ENCODE measurements around the gene UBE2K. TPM values are rescaled to one million over a fixed set of nuclear protein-coding genes. Genes with fewer than 3 reads are reported as not detected.
"Not testable (repeated sequence)": the region's sequence is repeated elsewhere in the genome, so short reads cannot be mapped to it uniquely, and the experiment has no call there.

The UBE2K gene
- total RNA-seq, 4 donors from 2014 or later = 19.0 to 28.0 (median 24.5) TPM

- H3K27me3 ChIP-seq = no peaks in the 10 kb centered on the region
- no peak overlapping the region for H3K4me3 ChIP-seq
- H3K27ac ChIP-seq = no peak overlapping the region
- H3K9me3 ChIP-seq = no peaks in the 10 kb centered on the region
- no peak for DNase-seq (ENCODE audit: low spot score in 2 of 2)
- TF ChIP-seq POLR2A (IDR thresholded peaks at IDR 0.05) = no peak
- no peak for TF ChIP-seq EP300 (IDR thresholded peaks at IDR 0.05)
- no peak for TF ChIP-seq CTCF (IDR thresholded peaks at IDR 0.05)
- H3K4me1 ChIP-seq = peaks cover 0 to 41% (median 0%) of the 10 kb centered on the region in 4 donors
- peaks cover 0 to 20% (median 0%) of the 10 kb centered on the region in 3 donors for H3K36me3 ChIP-seq
Measured at GRCh38 chr4:39719804-39720580, 22.1 kb downstream of the UBE2K start.

- WGBS, 2 donors = 85 to 92% methylated on average over 6 of the region's 6 CpGs
- H3K27ac ChIP-seq; H3K27me3 ChIP-seq; H3K9me3 ChIP-seq; H3K4me3 ChIP-seq; DNase-seq (ENCODE audit: low spot score in 2 of 2): not testable (repeated sequence)
- Histone ChIP-seq H3K36me3 (peaks cover 0 to 20% (median 0%) of the 10 kb centered on the region in 3 donors), H3K4me1 (peaks cover 0 to 41% (median 0%) of the 10 kb centered on the region in 4 donors)
Measured at GRCh38 chr4:39721273-39721672, 23.3 kb downstream of the UBE2K start.

GRCh38 chr4:39721788-39722187, 23.9 kb downstream of the UBE2K start:
- Histone ChIP-seq H3K4me1 (peaks cover 0 to 36% (median 0%) of the 10 kb centered on the region in 4 donors), H3K27me3 (no peaks in the 10 kb centered on the region), H3K4me3 (no peak overlapping the region), H3K9me3 (no peaks in the 10 kb centered on the region), H3K27ac (no peak overlapping the region), H3K36me3 (peaks cover 0 to 20% (median 0%) of the 10 kb centered on the region in 3 donors)
- DNase-seq (ENCODE audit: low spot score in 2 of 2) = no peak
- TF ChIP-seq EP300 (IDR thresholded peaks at IDR 0.05) = no peak
- no peak for TF ChIP-seq POLR2A (IDR thresholded peaks at IDR 0.05)
- TF ChIP-seq CTCF (IDR thresholded peaks at IDR 0.05) = no peak
- WGBS, 2 donors = 62 to 66% methylated on average over 7 of the region's 7 CpGs

GRCh38 chr4:39729557-39729956, 31.6 kb downstream of the UBE2K start:
- peak overlapping the region in 1 of 4 donors; percentile 15 for H3K27ac ChIP-seq
- H3K4me1 ChIP-seq = peaks cover 0 to 26% (median 4%) of the 10 kb centered on the region in 4 donors
- H3K4me3 ChIP-seq = no peak overlapping the region
- DNase-seq (ENCODE audit: low spot score in 2 of 2) = no peak
- TF ChIP-seq CTCF (IDR thresholded peaks at IDR 0.05) (no peak), EP300 (IDR thresholded peaks at IDR 0.05) (no peak), POLR2A (IDR thresholded peaks at IDR 0.05) (no peak)
- 82 to 85% methylated on average over 4 of the region's 4 CpGs for whole genome bisulfite sequencing, 2 donors
- peaks cover 0 to 5% (median 0%) of the 10 kb centered on the region in 3 donors for H3K36me3 ChIP-seq
- no peaks in the 10 kb centered on the region for H3K9me3 ChIP-seq
- H3K27me3 ChIP-seq = no peaks in the 10 kb centered on the region

- Histone ChIP-seq H3K4me3 (no peak overlapping the region), H3K27me3 (no peaks in the 10 kb centered on the region), H3K4me1 (peaks cover 0 to 25% (median 4%) of the 10 kb centered on the region in 4 donors), H3K9me3 (no peaks in the 10 kb centered on the region), H3K27ac (peak overlapping the region in 1 of 4 donors; percentile 15), H3K36me3 (peaks cover 0 to 5% (median 0%) of the 10 kb centered on the region in 3 donors)
- 46 to 53% methylated on average over 3 of the region's 3 CpGs for WGBS, 2 donors
- no peak for DNase-seq (ENCODE audit: low spot score in 2 of 2)
- TF ChIP-seq CTCF (IDR thresholded peaks at IDR 0.05) = no peak
Measured at GRCh38 chr4:39730072-39730471, 32.1 kb downstream of the UBE2K start.
